ENCODE results near the gene C1QTNF9B.
"Not testable (repeated sequence)": the region's sequence is repeated elsewhere in the genome, so short reads cannot be mapped to it uniquely, and the experiment has no call there.

C1QTNF9B gene

DNA sequence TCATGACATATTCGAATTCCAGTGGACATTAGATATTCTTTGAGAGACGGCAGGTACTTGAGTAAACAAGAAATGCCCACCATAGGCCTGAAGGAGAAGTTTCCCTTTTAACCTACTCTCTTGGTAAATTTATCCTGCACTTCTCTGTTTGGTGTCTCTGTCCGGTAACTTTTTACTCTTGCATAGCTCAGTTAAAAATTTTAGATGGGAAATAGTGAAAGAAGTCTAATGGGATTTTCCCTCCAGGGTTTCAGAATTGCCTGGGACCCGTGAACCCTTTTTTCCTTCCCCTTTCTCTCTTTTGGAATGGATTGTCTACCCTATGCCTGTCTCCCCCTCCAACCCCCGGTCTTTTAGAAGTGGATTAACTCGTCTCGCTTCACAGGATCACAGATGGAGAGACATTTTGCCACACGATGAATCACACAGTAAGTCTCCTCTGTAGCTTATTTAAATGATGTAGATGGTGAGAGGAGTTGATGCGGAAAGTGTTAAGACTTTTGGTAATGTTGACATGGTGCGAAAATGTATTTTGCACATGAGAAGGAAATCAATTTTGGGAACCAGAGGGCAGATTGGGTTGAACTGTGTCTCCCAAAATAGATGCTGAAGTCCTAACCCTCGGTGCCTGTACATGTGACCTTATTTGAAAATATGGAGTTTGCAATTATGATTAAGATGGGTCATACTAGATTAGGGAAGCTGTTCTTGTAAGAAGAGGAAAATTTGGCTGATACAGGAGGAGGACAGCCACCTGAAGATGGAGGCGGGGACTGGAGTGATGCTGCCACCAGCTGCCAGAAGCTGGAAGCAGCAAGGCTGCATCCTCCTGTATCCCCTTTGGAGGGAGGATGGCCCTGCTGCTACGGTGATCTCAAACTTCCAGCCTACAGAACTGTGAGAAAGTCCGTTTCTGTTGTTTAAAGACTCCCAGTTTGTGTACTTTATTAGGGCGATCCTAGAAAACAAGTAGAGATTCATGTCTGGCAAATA is 7.4 kb downstream of the C1QTNF9B start:
- no peak for DNase-seq

DNA sequence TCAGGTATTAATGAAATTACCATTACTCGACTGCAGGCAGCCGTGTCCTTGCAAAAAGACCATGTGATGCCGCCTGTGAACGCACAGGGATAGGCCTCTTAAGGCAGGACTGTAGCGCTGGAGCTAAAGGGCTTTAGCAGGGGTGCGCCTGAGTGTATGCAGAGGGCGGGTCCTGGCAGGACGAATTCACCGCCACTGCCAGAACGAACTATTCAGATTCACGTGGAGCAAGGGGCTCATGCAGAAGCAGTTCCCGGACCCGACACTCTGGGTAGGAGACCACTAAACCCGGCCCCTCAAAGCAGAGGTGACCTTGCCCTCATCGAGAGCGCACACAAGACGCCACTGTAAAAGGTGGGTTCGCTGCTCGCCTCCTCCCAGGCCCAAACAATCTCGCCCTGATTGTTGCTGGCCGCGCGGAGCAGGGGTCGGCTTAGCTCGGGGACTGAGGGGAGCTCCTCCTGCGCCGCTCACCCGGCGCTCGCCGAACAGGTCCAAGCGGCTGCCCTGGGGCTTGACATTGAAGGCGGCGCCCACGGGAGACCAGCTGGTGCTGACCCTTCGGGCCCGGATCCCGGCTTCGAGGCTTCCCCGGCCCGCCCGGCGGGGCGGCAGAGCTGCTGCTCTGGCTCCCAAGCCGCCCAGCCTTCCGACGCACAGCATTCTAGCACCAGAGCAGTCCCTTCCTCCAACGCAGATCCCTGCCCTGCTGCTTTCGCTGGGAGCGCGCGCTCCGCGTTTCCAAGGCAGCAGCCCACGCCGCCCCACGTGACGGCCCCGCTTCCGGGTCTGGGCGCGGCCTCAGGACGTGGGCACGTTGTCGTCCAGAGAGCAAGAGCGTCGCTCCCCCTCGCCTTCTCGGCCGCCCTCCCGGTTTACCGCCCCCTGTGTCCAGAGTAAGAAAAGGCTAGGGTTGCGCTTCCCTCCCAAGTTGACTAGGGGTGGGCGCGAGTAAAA is 8.4 kb downstream of the C1QTNF9B start, which contains the start of gene MIPEP:
Gene MIPEP, minus strand, starts transcription at position 743 of the 957 bp plus-strand sequence. Its CDS starts 80 bp downstream, at position 663.
- peak; percentile 91 for DNase-seq

DNA sequence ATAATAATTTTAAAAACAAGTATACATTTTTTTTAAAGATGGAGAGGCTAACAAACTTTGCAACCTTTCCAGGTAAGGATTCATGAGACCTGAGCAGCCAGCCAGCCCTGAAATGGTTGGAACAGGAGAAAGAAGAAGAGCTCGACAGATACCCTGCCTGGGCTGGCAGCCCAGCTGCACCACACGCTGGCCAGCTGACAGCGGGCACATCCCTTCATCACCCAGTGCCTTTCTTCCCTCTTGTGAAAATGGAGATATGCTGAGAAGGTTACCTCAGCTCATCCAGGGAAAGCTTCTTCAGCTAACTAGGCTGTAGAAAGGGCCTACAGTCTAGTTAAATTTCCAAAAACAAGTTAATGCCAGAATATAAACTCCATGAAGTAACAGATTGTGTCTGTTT is 12.9 kb downstream of the C1QTNF9B start:
- not testable (repeated sequence) for DNase-seq

DNA sequence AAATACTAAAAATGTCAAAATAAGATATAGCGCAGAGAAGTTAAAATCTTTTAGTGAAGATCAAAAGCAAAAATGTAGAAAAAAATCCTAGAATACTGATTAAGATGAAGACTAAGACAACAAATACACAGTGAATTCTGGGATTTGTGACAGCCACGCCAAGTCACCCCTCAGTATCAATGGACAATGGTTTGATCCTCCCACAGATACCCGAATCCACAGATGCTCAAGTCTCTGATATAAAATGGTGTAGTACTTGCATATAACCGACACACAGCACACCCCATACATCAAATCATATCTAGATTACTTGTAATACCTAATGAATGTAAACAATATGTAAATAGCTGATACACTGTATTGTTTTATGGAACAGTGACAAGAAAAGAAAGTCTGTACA is 14.0 kb downstream of the C1QTNF9B start:
- DNase-seq, result no peak

DNA sequence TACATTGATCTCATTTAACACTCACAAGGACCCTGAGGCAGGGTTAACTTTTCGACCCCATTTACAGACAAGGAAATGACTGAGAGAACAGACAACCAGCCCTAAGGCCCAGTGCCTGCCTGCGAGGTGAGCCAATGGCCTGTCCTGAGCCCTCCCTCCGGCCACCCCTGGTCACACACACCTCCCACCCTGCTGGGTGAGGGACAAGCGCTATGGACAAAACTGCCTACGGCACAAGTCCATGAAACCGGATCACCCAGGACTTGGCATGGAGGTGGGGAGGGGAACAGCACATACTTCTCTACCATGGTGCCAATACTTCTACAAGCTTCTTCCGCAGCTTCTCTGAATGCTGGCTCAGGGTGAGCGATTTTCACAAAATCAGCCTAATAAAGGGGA is 15.9 kb downstream of the C1QTNF9B start:
- DNase-seq, result not testable (repeated sequence)

DNA sequence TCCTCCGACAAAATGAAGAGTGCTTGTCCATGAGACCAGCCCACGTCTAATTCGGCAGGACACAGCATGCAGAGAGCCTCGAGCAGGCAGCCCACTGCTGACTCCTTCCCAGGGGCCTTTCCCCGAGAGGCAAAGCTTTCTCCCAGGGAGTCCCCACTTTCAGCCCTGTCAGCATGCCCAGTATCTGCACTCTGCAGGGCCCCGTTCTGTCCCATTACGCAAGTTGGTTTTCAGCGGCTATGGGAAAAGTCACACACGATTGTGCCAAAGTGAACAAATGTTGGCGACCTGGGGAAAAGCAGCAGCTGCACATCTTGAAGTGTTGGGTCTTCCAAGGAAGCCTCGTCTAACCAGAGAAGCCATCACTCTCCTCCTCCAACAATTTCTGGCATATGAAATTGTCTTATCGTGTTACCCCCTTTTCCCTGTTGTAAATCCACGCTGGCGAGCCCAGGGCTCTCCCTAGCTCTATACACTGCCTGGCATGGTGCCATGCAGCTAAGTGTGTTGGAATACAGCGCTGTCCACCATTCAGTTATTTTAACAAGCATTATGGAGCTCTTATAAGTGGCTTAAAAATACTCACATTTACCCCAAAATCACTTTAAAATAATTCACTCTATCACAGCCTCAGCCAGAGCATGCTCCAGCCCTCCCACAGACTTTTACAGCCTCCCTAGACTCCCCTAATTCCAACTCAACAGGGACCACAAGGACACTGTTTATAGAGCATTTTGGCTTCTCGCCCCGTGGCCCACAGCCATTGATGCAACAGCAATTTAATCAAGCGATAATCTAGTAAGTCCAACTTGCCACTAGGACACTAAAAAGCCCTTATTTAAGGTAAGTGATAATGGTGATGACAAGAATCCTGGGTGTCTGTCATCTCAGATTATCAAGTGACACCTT is 16.6 kb downstream of the C1QTNF9B start:
- DNase-seq, result not testable (repeated sequence)

DNA sequence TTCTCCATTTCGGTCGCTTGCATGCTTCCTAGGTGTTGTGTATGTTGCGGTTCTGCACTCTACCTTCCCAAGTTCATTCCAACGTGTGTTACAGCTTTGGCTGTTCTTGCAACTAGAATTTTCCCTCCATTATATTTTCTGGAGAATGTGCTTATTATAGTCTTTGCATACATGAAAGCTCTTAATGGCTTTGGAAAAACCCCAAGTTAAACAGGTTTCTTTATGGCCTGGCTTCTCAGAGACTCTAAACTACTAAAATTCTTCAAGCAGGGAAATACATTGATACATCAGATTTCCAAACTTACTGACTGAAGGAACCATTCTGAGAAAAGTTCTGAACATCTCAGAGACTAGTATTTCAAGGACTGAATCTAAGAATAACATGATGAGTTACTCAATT is 20.0 kb downstream of the C1QTNF9B start:
- no peak for DNase-seq

DNA sequence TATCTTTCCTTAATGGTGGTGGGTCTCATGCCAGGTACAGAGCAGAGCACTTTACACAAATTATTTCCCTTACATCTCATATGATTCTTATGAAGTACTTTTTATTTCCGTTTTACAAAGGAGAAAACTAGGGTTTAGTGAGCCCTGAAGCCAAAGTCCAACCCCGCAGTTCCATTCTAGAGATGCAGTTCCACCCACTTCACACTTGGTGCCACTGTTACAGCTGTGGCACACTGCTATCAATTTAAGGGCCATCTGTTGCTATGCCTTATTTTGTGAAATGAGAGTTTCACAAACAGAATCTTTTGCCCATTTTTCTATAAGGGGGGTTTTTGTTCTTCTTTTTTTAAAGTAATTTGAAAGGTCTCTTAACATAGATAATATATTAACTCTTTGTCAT is 21.0 kb downstream of the C1QTNF9B start:
- DNase-seq, result no peak

DNA sequence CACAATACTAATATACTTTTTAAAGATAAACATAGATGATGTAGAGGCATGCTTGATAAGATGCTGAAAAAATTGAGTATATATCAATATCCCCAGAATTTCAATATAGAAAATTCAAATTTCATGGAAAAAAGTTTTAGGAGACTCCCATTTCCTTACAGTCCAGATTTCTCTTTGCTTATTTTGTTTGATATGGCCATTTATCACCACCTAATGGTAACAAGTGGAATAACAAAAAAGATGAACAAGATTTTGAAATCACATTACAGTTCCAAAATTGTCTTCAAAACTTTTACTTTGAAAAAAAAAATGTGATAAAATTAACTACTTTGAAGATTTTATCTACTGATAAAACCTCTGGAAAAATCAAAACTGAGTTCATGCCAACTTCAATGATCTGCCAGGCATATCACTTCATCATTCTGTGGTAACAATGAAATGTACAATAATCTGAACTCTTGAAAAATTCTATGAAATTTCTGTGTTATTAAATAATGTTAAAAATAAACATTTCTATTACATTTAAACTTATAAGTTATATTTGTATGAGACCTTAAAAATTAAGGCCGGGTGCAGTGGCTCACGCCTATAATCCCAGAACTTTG is 25.6 kb downstream of the C1QTNF9B start:
- no peak for DNase-seq

DNA sequence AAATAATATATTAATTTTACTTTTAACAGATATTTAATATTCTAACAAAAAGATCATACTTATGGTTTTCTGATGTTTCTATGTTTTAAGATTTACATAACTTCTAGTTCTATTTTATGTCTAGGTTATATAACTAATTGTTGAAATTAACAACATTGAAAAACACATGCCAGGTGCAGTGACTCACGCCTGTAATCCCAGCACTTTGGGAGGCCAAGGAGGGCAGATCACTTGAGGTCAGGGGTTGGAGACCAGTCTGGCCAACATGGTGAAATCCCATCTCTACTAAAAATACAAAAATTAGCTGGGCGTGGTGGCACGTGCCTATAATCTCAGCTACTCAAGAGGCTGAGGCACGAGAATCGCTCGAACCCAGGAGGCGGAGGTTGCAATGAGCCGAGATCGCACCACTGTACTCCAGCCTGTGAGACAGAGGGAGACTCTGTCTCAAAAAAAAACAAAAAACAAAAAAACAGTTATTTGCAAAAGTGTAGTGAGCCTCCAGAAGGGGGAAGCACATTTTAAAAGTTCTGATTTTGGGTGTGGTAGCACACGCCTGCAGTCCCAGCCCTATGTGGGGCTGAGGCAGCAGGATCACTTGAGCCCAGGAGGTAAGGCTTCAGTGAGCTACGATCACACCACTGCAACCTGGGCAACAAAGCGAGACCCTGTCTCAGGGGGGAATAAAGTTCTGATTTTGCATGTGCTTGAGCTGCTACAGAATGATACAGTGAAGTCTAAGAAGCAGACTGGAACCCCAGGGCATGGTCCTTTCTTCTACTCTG is 26.8 kb downstream of the C1QTNF9B start:
- no peak for DNase-seq

DNA sequence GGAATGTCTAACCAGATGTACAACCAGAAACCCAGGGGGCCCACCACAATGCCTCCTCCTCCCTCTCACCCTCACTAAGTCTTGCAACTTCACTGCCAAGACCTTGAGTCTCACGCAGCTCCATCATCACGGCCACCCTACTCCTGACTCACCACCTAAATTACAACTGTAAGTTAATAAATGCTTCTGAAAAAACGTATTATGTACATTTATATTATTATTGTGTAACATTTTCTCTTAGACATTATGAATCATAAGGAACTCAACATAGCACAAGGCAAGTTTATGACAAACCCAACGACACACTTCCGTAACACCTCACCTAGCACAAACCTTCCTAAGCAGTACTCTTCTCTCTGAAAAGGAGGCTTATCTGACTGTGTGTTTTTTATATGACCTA is 28.8 kb downstream of the C1QTNF9B start:
- no peak for DNase-seq

DNA sequence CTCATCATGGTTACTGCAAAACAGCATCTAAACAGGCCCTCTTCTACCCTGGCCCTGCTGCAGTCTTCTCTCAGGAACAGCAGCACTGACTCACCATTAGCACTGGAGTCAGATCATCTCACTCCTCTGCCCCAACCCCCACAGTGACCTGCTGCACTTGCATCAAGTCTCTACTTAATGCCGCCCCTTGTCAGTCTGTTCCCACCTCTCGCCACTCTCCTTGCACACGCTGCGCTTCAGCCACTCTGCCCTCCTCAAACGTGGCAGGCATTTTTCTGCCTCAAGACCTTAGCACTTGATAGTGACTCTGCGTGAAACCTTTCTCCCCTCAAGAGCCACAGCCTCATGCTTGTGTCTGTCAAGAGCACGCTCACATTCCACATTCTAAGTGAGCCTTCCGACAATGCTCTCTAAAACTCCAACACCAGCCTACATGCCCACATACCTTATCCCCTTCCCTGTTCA is 30.2 kb downstream of the C1QTNF9B start:
- DNase-seq, result no peak

DNA sequence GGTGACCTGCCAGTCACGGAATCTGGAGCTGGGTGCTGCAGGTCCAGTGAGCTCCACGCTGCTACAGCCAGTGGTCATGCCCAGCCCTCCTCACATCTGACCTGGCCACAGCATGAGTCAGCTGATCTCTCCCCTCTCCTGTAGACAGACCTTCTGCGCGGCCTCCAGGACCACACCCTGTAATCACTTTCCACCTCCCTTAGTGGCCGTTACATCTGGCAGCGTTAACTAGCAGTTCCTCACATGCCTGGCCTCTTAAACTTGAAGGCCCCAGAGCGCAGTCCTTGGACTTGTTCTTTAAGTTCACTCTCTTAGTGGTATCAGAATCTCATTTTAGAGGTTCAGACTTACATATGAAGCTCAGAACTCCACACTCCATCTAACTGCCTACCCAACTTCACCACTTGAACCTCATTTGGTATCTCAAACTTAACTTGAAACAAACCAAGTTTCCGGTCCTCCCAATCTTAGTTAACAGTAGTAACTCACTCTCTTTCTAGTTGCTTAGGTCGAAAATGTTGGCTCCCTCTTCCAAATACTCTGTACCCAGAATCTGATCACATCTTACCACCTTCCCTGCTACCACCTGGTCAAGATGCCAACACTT is 30.8 kb downstream of the C1QTNF9B start:
- no peak for DNase-seq

DNA sequence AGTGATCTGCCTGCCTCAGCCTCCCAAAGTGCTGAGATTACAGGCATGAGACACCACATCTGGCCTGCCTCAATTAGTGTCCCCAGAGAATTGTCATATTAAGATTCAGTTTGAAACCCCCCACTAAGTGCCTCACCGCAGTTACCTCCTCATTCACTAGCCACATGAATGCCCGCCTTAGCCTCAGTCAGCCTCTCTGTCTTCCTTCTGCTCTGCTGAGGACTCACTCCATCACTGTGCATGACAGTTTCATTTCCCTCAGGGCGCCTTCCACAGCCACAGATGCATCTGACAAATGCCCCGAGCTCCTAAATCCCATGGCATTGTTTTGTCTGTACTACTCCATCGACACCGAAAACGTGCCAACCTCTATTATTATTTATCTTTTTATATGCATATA is 31.4 kb downstream of the C1QTNF9B start:
- no peak for DNase-seq

DNA sequence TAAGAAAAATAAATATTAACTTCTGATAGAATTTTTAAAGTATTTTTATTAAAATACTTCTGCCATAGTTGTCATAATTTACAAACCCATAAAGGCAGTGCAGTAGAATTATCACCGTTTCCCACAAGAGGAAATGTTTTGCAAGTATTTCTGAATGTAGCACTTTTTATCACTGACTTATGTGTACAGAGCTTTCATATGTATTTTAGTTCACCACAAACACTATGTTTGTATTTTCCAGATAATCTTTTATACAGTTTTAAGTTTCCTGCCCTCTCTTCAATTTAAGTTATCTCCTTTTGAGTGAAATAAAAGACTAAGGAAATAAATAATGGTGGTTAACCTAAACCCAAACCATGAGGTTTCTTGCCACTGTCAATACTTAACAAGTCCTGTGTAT is 32.3 kb downstream of the C1QTNF9B start:
- DNase-seq, result no peak

DNA sequence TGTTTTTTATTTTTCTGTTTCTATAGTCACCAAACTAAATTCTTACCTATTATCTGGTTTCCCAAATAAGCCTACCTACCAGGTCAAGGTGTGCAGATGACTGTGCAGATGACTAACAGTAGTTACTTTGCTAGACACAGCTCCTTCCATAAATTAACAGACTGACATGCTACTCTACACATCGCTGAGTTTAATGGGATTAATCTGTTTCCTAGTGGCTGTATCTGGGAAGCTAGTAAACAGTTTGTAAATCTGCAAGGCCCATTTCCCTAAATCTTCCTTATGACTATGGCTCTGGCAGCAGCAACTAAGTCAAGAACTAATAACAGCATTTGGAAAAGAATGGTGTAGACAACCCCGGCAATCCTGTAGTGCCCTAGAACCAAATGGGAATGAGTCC is 36.0 kb downstream of the C1QTNF9B start:
- no peak for DNase-seq

DNA sequence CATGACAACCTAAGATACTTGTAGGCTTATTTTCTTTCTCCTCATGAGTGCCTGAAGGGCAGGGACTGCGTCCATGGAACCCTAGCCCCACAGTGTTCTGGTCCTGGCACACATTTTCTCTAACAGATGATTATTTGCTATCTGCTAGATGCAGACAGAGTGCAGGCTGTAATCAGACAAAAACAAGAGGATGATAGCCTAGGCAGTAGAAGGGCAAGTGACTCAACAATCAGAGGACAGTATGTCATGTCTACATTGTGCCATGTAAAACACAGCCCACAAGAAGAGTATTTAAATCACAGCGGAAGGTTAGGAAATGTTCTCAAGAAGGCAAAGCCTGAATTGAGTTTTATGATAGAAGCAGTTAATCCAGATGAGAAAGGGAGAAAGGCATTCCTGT is 37.4 kb downstream of the C1QTNF9B start:
- DNase-seq, result no peak

DNA sequence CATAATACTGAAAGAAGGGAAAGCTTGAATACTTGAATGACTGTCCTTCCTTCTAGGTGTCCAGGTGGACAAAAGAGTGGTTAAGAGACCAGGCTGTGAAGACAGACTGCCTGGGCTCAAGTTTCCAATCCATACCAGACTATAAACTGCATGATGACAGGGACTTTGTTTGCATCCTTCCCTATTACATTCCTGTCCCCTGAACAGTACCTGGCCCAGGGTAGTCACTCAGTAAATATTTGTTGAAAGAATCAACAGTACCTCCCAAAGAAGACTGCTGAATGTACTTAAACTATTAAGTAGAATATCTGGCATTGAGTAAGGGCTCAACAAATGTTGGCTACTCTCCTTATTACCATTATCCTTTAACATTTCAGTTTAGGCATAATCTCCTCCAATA is 37.8 kb downstream of the C1QTNF9B start:
- DNase-seq, result no peak

DNA sequence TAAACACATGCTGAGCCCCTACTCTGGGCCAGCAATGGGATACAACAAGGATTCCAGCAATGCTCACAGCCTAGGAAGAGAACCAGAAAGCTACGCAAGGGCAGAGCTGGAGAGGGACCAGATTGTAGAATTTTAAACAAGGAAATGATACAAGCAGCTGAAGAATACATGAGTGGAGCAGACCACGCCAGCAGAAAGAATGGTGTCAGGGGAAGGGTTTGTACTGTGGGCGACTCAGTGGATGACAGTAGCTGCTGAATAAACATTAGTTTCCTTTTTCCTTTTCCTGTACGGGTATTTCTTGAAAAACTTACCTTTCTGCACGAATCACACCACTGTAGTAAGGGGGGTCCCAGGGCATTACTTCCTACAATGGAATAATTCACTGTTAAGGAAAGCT is 38.8 kb downstream of the C1QTNF9B start:
- no peak for DNase-seq

DNA sequence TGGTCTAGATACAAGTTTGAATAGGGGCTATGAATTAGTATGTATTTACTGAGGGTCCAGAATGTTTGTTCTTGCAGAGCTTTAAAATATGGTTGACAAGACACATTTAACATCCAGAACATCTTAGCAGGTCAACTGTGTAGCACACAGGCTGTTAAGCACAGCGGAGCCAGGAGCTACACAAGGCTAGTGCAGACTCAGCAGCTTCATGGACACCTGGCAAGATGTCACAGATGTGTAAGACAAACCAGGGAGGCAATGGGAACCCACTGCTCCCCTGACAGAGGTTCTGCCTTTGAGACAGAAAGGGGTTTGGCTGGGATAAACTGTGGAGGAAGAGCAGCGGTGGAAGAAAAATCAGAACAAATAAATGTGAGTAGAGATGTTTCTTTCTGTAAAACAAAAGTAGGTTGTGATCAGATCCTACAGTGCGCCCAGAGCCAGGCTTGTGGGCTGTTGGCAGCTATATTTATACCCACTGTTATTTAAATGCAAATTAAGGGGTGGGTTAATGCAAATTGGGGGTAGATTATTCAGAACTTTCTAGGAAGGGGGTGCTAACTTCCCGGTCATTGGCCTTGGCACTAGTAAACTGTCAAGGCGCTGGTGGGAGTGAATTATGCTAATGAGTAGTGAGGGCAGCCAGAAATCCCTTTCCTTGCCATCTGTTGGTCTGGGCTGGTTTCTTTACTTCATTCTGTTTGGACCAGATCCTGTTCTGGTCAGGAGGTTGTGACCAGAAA is 41.1 kb downstream of the C1QTNF9B start:
- DNase-seq, result no peak

Data from activated naive CD4-positive, alpha-beta T cell treated with anti-CD3 and anti-CD28 coated beads, Interleukin-2, amount 50 U/mL, for 16 hours (primary cell).